ENCODE data around the gene MTRF1L. TPM values are rescaled to one million over a fixed set of nuclear protein-coding genes. Genes with fewer than 3 reads are reported as not detected.
A peak's percentile ranks its signal among the peaks of the same experiment; 100 is the strongest.

Gene MTRF1L
- total and polyA plus RNA-seq, 2 experiments from 2014 or later = 17.4 to 19.0 TPM

GRCh38 chr6:153013438-153013837 lies 10.9 kb upstream of the MTRF1L start:
- Histone ChIP-seq H3K36me3 (replicated peaks; ENCODE audit: insufficient read depth, low read depth) (no peaks in the 10 kb centered on the region), H3K4me3 (no peak overlapping the region), H3K27me3 (no peaks in the 10 kb centered on the region), H4K20me1 (ENCODE audit: insufficient read depth, poor library complexity, severe bottlenecking) (no peaks in the 10 kb centered on the region), H3K4me2 (no peak overlapping the region), H3K9me2 (replicated peaks; ENCODE audit: insufficient read depth) (no peaks in the 10 kb centered on the region), H2AFZ (no peak overlapping the region), H3K9me3 (ENCODE audit: low read depth) (no peaks in the 10 kb centered on the region), H3K4me1 (ENCODE audit: insufficient read depth) (no peaks in the 10 kb centered on the region), H3K79me2 (no peaks in the 10 kb centered on the region), H3K27ac (no peak overlapping the region)
- 84% methylated on average over 2 of the region's 2 CpGs for WGBS (ENCODE audit: low lambda C conversion rate, missing lambda C conversion rate)
- TF ChIP-seq CTCF (IDR thresholded peaks at IDR 0.05; ENCODE audit: poor library complexity) = no peak
- no peak for TF ChIP-seq EZH2 (IDR thresholded peaks at IDR 0.05; ENCODE audit: borderline replicate concordance)
- no peak for TF ChIP-seq EZH2phosphoT487 (IDR thresholded peaks at IDR 0.05; ENCODE audit: low read depth, severe bottlenecking, unreplicated experiment)
- DNase-seq (ENCODE audit: low spot score) = no peak

DNA sequence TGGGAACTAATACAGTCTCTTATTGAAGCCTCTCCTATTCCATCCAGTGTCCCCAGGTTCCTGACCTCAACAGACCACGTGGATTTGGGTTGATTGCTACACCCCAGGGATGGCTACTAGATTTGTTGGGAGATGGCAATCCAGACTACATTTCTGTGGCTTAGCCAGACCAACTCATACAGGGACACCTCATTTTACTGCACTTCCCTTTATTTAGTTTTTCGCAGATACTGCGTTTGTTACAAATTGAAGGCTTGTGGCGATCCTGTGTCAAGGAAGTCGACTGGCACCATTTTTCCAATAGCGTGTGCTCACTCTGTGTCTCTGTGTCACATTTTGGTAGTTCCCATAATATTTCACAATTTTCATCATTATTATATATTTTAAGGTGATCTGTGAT lies 10.3 kb upstream of the MTRF1L start:
- no peaks in the 10 kb centered on the region for H3K9me3 ChIP-seq (ENCODE audit: low read depth)
- no peak overlapping the region for H2AFZ ChIP-seq
- H3K4me3 ChIP-seq = no peak overlapping the region
- H3K4me1 ChIP-seq (ENCODE audit: insufficient read depth) = no peaks in the 10 kb centered on the region
- no peak overlapping the region for H3K27ac ChIP-seq
- H3K9me2 ChIP-seq (replicated peaks; ENCODE audit: insufficient read depth) = no peaks in the 10 kb centered on the region
- no peaks in the 10 kb centered on the region for H3K36me3 ChIP-seq (replicated peaks; ENCODE audit: insufficient read depth, low read depth)
- 94% methylated on average over 6 of the region's 6 CpGs for WGBS (ENCODE audit: low lambda C conversion rate, missing lambda C conversion rate)
- DNase-seq (ENCODE audit: low spot score) = no peak
- no peak for TF ChIP-seq CTCF (IDR thresholded peaks at IDR 0.05; ENCODE audit: poor library complexity)
- TF ChIP-seq EZH2phosphoT487 (IDR thresholded peaks at IDR 0.05; ENCODE audit: low read depth, severe bottlenecking, unreplicated experiment) = no peak
- TF ChIP-seq EZH2 (IDR thresholded peaks at IDR 0.05; ENCODE audit: borderline replicate concordance) = no peak
- no peaks in the 10 kb centered on the region for H3K79me2 ChIP-seq
- no peaks in the 10 kb centered on the region for H4K20me1 ChIP-seq (ENCODE audit: insufficient read depth, poor library complexity, severe bottlenecking)
- no peak overlapping the region for H3K4me2 ChIP-seq
- H3K27me3 ChIP-seq = no peaks in the 10 kb centered on the region

GRCh38 chr6:153003366-153003690 lies 819 bp upstream of the MTRF1L start:
- peak; percentile 14 for DNase-seq (ENCODE audit: low spot score)
- Histone ChIP-seq H3K27ac (peak overlapping the region; percentile 76), H4K20me1 (ENCODE audit: insufficient read depth, poor library complexity, severe bottlenecking) (peaks cover 23% of the 10 kb centered on the region), H3K9me2 (replicated peaks; ENCODE audit: insufficient read depth) (no peaks in the 10 kb centered on the region), H2AFZ (peak overlapping the region; percentile 58), H3K4me2 (peak overlapping the region; percentile 79), H3K4me3 (peak overlapping the region; percentile 45), H3K4me1 (ENCODE audit: insufficient read depth) (peaks cover 18% of the 10 kb centered on the region), H3K27me3 (no peaks in the 10 kb centered on the region), H3K79me2 (peaks cover 48% of the 10 kb centered on the region), H3K36me3 (replicated peaks; ENCODE audit: insufficient read depth, low read depth) (no peaks in the 10 kb centered on the region), H3K9me3 (ENCODE audit: low read depth) (no peaks in the 10 kb centered on the region)
- TF ChIP-seq EZH2phosphoT487 (IDR thresholded peaks at IDR 0.05; ENCODE audit: low read depth, severe bottlenecking, unreplicated experiment) = no peak
- TF ChIP-seq CTCF (IDR thresholded peaks at IDR 0.05; ENCODE audit: poor library complexity) = no peak
- no peak for TF ChIP-seq EZH2 (IDR thresholded peaks at IDR 0.05; ENCODE audit: borderline replicate concordance)
- 1% methylated on average over 6 of the region's 6 CpGs for WGBS (ENCODE audit: low lambda C conversion rate, missing lambda C conversion rate)
